IMR-90 (cell line): ENCODE results near the gene CDH23. TPM values are rescaled to one million over a fixed set of nuclear protein-coding genes. Genes with fewer than 3 reads are reported as not detected.

ENCODE experiments used
- ATAC-seq: fragments of 200-7000 bp; cut with Tn5 transposase; 2 replicates; pipeline ENCODE4 v1.9.1; 2020; ENCODE audit warnings: low read depth, mild to moderate bottlenecking, moderate library complexity
- BruUV-seq: library from RNA; stranded (reverse); fragments of 400-500 nt; replicated peaks from 2 replicates; lab custom pipeline; 2021; lab: Mats Ljungman, UMichigan
- CTCF ChIA-PET: fragments of 300-600 bp; formaldehyde crosslinking; extraction: SDS; loops from one replicate; lab custom pipeline; 2021; ENCODE audit warnings: antibody characterized with exemption; lab: Yijun Ruan, JAX
- POLR2A ChIA-PET: fragments of 300-600 bp; sonication (Branson Sonifier 250); formaldehyde crosslinking; loops from one replicate; lab custom pipeline; 2022; ENCODE audit warnings: antibody characterized with exemption; ENCODE audit not compliant: unreplicated experiment; lab: Charles Lee
- DNase-seq: peaks from one replicate; pipeline ENCODE4 v3.0.0; 2013
- H2AFZ ChIP-seq: replicated peaks from 2 replicates; pipeline ENCODE3; 2013; ENCODE audit warnings: low read length, mild to moderate bottlenecking; ENCODE audit not compliant: poor library complexity
- H2AK5ac ChIP-seq: 2 replicates; pipeline ENCODE4 v1.6.1; 2013; ENCODE audit warnings: low read depth, low read length, inconsistent platforms
- H2AK9ac ChIP-seq: replicated peaks from 2 replicates; pipeline ENCODE3; 2013; ENCODE audit warnings: mild to moderate bottlenecking, low read depth, low read length, moderate library complexity; ENCODE audit not compliant: poor library complexity
- H2BK120ac ChIP-seq: 2 replicates; pipeline ENCODE4 v1.6.1; 2013; ENCODE audit warnings: low read depth, low read length, inconsistent platforms
- H2BK15ac ChIP-seq: 3 replicates; pipeline ENCODE4 v1.6.1; 2013; ENCODE audit warnings: low read depth, low read length, inconsistent platforms
- H2BK20ac ChIP-seq: 2 replicates; pipeline ENCODE4 v1.6.1; 2013; ENCODE audit warnings: low read depth, mild to moderate bottlenecking, inconsistent platforms, low read length, moderate library complexity
- H2BK5ac ChIP-seq: 2 replicates; pipeline ENCODE4 v1.6.1; 2013; ENCODE audit warnings: mild to moderate bottlenecking, low read depth, low read length, inconsistent platforms; ENCODE audit not compliant: poor library complexity, severe bottlenecking
- H3K14ac ChIP-seq: replicated peaks from 2 replicates; pipeline ENCODE4 v1.6.1; 2013; ENCODE audit warnings: low read depth, low read length, inconsistent platforms
- H3K18ac ChIP-seq: 2 replicates; pipeline ENCODE4 v1.6.1; 2013; ENCODE audit warnings: low read depth, low read length, control low read depth
- H3K23ac ChIP-seq: 2 replicates; pipeline ENCODE4 v1.6.1; 2013; ENCODE audit warnings: low read depth, low read length, inconsistent platforms
- H3K27ac ChIP-seq: 2 replicates; pipeline ENCODE4 v1.5.1; 2013; ENCODE audit warnings: mild to moderate bottlenecking, control low read depth, low read length; ENCODE audit not compliant: insufficient read depth
- H3K27me3 ChIP-seq: 2 replicates; pipeline ENCODE4 v1.6.1; 2013; ENCODE audit warnings: low read length; ENCODE audit not compliant: control insufficient read depth, insufficient read depth
- H3K36me3 ChIP-seq: 2 replicates; pipeline ENCODE4 v1.6.1; 2013; ENCODE audit warnings: low read length, mixed read lengths; ENCODE audit not compliant: control insufficient read depth, insufficient read depth
- H3K4ac ChIP-seq: 2 replicates; pipeline ENCODE4 v1.6.1; 2013; ENCODE audit warnings: low read depth, low read length, inconsistent platforms
- H3K4me1 ChIP-seq: 2 replicates; pipeline ENCODE4 v1.6.1; 2013; ENCODE audit warnings: low read length, mixed read lengths; ENCODE audit not compliant: control insufficient read depth, insufficient read depth
- H3K4me2 ChIP-seq: 2 replicates; pipeline ENCODE4 v1.6.1; 2013; ENCODE audit warnings: low read depth, mild to moderate bottlenecking, control low read depth, low read length, moderate library complexity
- H3K4me3 ChIP-seq: 2 replicates; pipeline ENCODE4 v1.5.1; 2013; ENCODE audit warnings: low read depth, mild to moderate bottlenecking, control low read depth, low read length, moderate library complexity; ENCODE audit not compliant: insufficient read depth
- H3K56ac ChIP-seq: 2 replicates; pipeline ENCODE4 v1.6.1; 2013; ENCODE audit warnings: low read length, inconsistent platforms; ENCODE audit not compliant: insufficient read depth; ENCODE audit errors: extremely low read depth
- H3K79me1 ChIP-seq, 2 experiments: 2 replicates each; pipeline ENCODE4 v1.6.1; 2013; ENCODE audit warnings: low read length in 2 of 2, inconsistent platforms in 1 of 2, low read depth in 1 of 2
- H3K9ac ChIP-seq: 2 replicates; pipeline ENCODE4 v1.6.1; 2013; ENCODE audit warnings: low read depth, low read length, control low read depth
- H3K9me1 ChIP-seq: 2 replicates; pipeline ENCODE4 v1.6.1; 2013; ENCODE audit warnings: low read length, inconsistent platforms; ENCODE audit not compliant: insufficient read depth
- H3K9me3 ChIP-seq: 2 replicates; pipeline ENCODE4 v1.6.1; 2013; ENCODE audit warnings: low read length; ENCODE audit not compliant: control insufficient read depth, insufficient read depth
- H4K20me1 ChIP-seq: 2 replicates; pipeline ENCODE4 v1.6.1; 2013; ENCODE audit warnings: low read length, inconsistent platforms; ENCODE audit not compliant: insufficient read depth
- H4K5ac ChIP-seq: 2 replicates; pipeline ENCODE4 v1.6.1; 2013; ENCODE audit warnings: mild to moderate bottlenecking, low read depth, low read length, control low read depth
- H4K8ac ChIP-seq, 2 experiments: 2 replicates each; pipeline ENCODE4 v1.6.1; 2013; ENCODE audit warnings: low read depth in 2 of 2, low read length in 2 of 2, control low read depth in 1 of 2, inconsistent platforms in 1 of 2
- H4K91ac ChIP-seq: 2 replicates; pipeline ENCODE4 v1.6.1; 2013; ENCODE audit warnings: low read depth, low read length, inconsistent platforms; ENCODE audit not compliant: insufficient read depth
- BHLHE40 ChIP-seq: fragments of 150-350 bp; IDR thresholded peaks from 2 replicates; pipeline ENCODE4 v1.6.1; 2016; ENCODE audit warnings: mild to moderate bottlenecking, low read depth, low read length
- CEBPB ChIP-seq: IDR thresholded peaks from 2 replicates; pipeline ENCODE4 v1.6.1; 2012; ENCODE audit warnings: low read depth, low read length, improper control_type of control experiment
- FOS ChIP-seq: fragments of 150-350 bp; IDR thresholded peaks from 2 replicates; pipeline ENCODE4 v1.6.1; 2016; ENCODE audit warnings: low read depth, low read length
- MAFK ChIP-seq: IDR thresholded peaks from 2 replicates; pipeline ENCODE4 v1.6.1; 2012; ENCODE audit warnings: low read depth, low read length, improper control_type of control experiment
- MAZ ChIP-seq: IDR thresholded peaks from 2 replicates; pipeline ENCODE4 v1.6.1; 2012; ENCODE audit warnings: low read depth, mild to moderate bottlenecking, low read length, improper control_type of control experiment, moderate library complexity, borderline replicate concordance
- MXI1 ChIP-seq: IDR thresholded peaks from 2 replicates; pipeline ENCODE4 v1.6.1; 2012; ENCODE audit warnings: low read depth, mild to moderate bottlenecking, low read length, moderate library complexity, borderline replicate concordance
- POLR2A ChIP-seq: IDR thresholded peaks from 2 replicates; pipeline ENCODE4 v1.6.1; 2012; ENCODE audit warnings: mild to moderate bottlenecking, low read depth, low read length
- RAD21 ChIP-seq: IDR thresholded peaks from 2 replicates; pipeline ENCODE4 v1.6.1; 2012; ENCODE audit warnings: low read length, improper control_type of control experiment
- RCOR1 ChIP-seq: IDR thresholded peaks from 2 replicates; pipeline ENCODE4 v1.6.1; 2012; ENCODE audit warnings: mild to moderate bottlenecking, low read length, improper control_type of control experiment; ENCODE audit not compliant: insufficient replicate concordance
- RFX5 ChIP-seq: IDR thresholded peaks from 2 replicates; pipeline ENCODE4 v1.8.0; 2012; ENCODE audit warnings: low read depth, mild to moderate bottlenecking, low read length, moderate library complexity
- WGBS, 2 experiments: methylation state at CpG; one replicate each; pipeline versions ENCODE4 v1.1.5 to v1.1.7; 2013; ENCODE audit warnings: missing lambda C conversion rate in 2 of 2; ENCODE audit not compliant: insufficient read length in 1 of 2; ENCODE audit errors: extremely low coverage in 2 of 2; 5-methylcytosine and 5-hydroxymethylcytosine counted together
- dilution Hi-C: fragments of 300-500 bp; cut with HindIII; formaldehyde crosslinking; loops from one replicate; pipeline ENCODE4 v1.14.3; 2018; ENCODE audit warnings: low sequenced_read_pairs; ENCODE audit not compliant: unreplicated experiment
- in situ Hi-C: fragments of 300-500 bp; cut with MboI; formaldehyde crosslinking; loops from 3 replicates; pipeline ENCODE4 v1.14.3; 2019; ENCODE audit warnings: low sequenced_read_pairs, inconsistent platforms, mixed read lengths
- intact Hi-C: fragments of 100-400 bp; cut with micrococcal nuclease; formaldehyde crosslinking; loops from 2 replicates; pipeline ENCODE4 v1.10.0; 2022
- polyA plus RNA-seq, 3 experiments: library from polyadenylated mRNA; depleted of rRNA; stranded (reverse); fragments of >200 nt; gene quantifications; 2 replicates each; pipeline ENCODE4 v1.2.3, GENCODE V29; 2012; ENCODE audit warnings: low replicate concordance in 1 of 3
- total RNA-seq: library from RNA; depleted of rRNA; stranded (reverse); fragments of >200 nt; gene quantifications from 2 replicates; pipeline ENCODE4 v1.2.3, GENCODE V29; 2012
- TF ChIP-seq, protein P1 (sequence below): fragments of 150-350 bp; IDR thresholded peaks from 2 replicates; pipeline ENCODE4 v1.6.1; 2016; ENCODE audit warnings: low read depth, mild to moderate bottlenecking, low read length, moderate library complexity, borderline replicate concordance
- TF ChIP-seq, protein P2 (sequence below): conservative IDR thresholded peaks from 2 replicates; pipeline ENCODE4 v1.5.1; 2012; ENCODE audit warnings: mild to moderate bottlenecking, low read depth, low read length, improper control_type of control experiment
- TF ChIP-seq, protein P3 (sequence below): fragments of 150-350 bp; IDR thresholded peaks from 2 replicates; pipeline ENCODE4 v1.6.1; 2017; ENCODE audit warnings: mild to moderate bottlenecking, antibody characterized with exemption, low read length, low read depth

CDH23 gene
- total and polyA plus RNA-seq, 2 of the 4 experiments (the other 2 are of a cell fraction): under 0.01 to 0.03 TPM

DNA sequence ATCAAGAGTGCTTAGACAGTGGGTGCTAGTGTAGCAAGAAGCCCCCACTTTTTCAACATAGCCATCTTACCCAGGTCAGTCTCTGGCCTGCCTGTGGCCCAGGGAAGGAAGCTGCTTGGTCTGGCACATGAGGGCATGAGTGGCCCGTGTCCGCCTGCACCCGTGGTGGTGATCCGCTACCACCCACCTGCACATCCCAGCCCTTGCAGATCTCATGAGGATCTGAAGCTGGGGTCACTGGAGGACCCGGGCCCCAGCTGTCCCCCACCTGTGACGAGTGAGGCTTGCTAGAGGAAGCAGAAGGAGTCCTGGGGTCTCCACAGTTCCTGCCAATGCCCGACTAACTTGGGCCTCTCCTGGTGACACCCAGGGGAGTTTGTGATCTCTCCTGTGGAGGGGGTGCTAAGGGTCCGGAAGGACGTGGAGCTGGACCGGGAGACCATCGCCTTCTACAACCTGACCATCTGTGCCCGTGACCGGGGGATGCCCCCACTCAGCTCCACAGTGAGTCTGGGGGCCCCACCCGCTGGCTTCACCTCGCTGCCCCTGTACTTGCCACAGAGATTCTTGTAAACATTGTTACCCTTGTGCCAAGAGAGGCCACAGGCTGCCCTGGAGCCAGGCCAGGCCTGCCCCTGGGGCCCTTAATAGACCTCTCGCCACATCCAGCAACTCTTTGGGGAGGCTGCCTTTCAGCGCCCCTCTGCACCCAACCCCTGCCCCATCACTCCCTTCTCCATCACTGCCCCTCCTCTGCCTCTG is 387.4 kb downstream of the CDH23 start (continued):
- TF ChIP-seq, protein P1, sequence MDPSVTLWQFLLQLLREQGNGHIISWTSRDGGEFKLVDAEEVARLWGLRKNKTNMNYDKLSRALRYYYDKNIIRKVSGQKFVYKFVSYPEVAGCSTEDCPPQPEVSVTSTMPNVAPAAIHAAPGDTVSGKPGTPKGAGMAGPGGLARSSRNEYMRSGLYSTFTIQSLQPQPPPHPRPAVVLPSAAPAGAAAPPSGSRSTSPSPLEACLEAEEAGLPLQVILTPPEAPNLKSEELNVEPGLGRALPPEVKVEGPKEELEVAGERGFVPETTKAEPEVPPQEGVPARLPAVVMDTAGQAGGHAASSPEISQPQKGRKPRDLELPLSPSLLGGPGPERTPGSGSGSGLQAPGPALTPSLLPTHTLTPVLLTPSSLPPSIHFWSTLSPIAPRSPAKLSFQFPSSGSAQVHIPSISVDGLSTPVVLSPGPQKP: no peak

DNA sequence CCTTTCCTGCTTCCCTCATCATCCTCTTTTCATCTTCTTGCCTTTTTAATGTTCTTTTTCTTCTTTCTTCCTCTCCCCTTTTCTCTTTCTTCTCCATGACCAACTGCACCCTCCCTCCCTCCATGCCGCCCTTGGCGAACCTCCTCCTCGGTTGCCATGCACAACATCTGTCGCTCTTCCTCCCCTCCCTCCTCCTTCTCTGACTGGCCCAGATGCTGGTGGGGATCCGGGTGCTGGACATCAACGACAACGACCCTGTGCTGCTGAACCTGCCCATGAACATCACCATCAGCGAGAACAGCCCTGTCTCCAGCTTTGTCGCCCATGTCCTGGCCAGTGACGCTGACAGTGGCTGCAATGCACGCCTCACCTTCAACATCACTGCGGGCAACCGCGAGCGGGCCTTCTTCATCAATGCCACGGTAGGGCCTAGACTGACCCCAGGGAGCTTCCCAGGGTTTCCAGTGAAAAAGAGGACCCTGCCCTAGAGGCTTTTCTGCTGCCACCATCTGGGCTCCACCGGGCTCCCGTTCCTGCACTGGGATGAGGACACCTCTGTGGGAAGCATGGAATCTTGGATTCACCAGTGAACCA is 388.1 kb downstream of the CDH23 start:
- BruUV-seq: no TSS peak
- Histone ChIP-seq H4K5ac (no peak overlapping the region), H3K4ac (no peak overlapping the region), H2BK20ac (no peak overlapping the region), H3K4me3 (no peak overlapping the region), H3K36me3 (no peaks in the 10 kb centered on the region), H3K18ac (no peak overlapping the region), H3K27me3 (peaks cover 61% of the 10 kb centered on the region), H3K56ac (no peak overlapping the region), H3K9ac (no peak overlapping the region), H3K4me1 (no peaks in the 10 kb centered on the region), H2AFZ (no peak overlapping the region), H2AK5ac (no peak overlapping the region), H3K9me3 (no peaks in the 10 kb centered on the region), H2BK5ac (no peak overlapping the region), H3K14ac (no peak overlapping the region), H4K8ac (no peak overlapping the region), H3K23ac (no peak overlapping the region), H2BK120ac (no peak overlapping the region), H2AK9ac (no peak overlapping the region), H4K20me1 (no peaks in the 10 kb centered on the region), H3K9me1 (no peaks in the 10 kb centered on the region), H3K79me1 (no peaks in the 10 kb centered on the region), H4K91ac (no peak overlapping the region), H3K4me2 (no peak overlapping the region), H2BK15ac (no peak overlapping the region), H3K27ac (no peak overlapping the region)
- ChIA-PET CTCF (no interaction called here), POLR2A (no interaction called here)
- DNase-seq: no peak
- intact Hi-C loops: no loop called here
- no peak for ATAC-seq
- WGBS, 2 experiments: 85% methylated on average over 17 of the region's 18 CpGs; no CpG with 5 or more reads in 1 of the 2 experiments
- in situ Hi-C loops: no loop called here
- dilution Hi-C loops: no loop called here
- TF ChIP-seq BHLHE40: no peak
- TF ChIP-seq MAZ: no peak
- TF ChIP-seq, protein P2, sequence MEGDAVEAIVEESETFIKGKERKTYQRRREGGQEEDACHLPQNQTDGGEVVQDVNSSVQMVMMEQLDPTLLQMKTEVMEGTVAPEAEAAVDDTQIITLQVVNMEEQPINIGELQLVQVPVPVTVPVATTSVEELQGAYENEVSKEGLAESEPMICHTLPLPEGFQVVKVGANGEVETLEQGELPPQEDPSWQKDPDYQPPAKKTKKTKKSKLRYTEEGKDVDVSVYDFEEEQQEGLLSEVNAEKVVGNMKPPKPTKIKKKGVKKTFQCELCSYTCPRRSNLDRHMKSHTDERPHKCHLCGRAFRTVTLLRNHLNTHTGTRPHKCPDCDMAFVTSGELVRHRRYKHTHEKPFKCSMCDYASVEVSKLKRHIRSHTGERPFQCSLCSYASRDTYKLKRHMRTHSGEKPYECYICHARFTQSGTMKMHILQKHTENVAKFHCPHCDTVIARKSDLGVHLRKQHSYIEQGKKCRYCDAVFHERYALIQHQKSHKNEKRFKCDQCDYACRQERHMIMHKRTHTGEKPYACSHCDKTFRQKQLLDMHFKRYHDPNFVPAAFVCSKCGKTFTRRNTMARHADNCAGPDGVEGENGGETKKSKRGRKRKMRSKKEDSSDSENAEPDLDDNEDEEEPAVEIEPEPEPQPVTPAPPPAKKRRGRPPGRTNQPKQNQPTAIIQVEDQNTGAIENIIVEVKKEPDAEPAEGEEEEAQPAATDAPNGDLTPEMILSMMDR: no peak
- no peak for TF ChIP-seq RAD21
- TF ChIP-seq FOS: no peak
- no peak for TF ChIP-seq MXI1
- TF ChIP-seq CEBPB: no peak
- no peak for TF ChIP-seq MAFK
- TF ChIP-seq RCOR1: no peak
- no peak for TF ChIP-seq RFX5
- TF ChIP-seq, protein P3, sequence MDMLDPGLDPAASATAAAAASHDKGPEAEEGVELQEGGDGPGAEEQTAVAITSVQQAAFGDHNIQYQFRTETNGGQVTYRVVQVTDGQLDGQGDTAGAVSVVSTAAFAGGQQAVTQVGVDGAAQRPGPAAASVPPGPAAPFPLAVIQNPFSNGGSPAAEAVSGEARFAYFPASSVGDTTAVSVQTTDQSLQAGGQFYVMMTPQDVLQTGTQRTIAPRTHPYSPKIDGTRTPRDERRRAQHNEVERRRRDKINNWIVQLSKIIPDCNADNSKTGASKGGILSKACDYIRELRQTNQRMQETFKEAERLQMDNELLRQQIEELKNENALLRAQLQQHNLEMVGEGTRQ: no peak
- TF ChIP-seq POLR2A: no peak
